Measurements from ENCODE around the gene H6PD. TPM values are rescaled to one million over a fixed set of nuclear protein-coding genes. Genes with fewer than 3 reads are reported as not detected.

H6PD gene
- polyA plus RNA-seq, 1 donor (not counting 4 experiments of a cell fraction or from before 2014, with no cell fraction given), result 3.3 TPM

GRCh38 chr1:9306006-9306405 is 71.4 kb downstream of the H6PD start:
- H3K9me3 ChIP-seq (ENCODE audit: control insufficient read depth, low read depth, low read length), result no peaks in the 10 kb centered on the region
- H3K9me1 ChIP-seq (ENCODE audit: control insufficient read depth, extremely low read depth, insufficient read depth, low read length), result peaks cover 6% of the 10 kb centered on the region
- no peak for DNase-seq (ENCODE audit: low read depth, low spot score)
- TF ChIP-seq CTCF (optimal IDR thresholded peaks at IDR 0.05 in 1 of 3, IDR thresholded peaks at IDR 0.05 in 1 of 3, conservative IDR thresholded peaks at IDR 0.05 in 1 of 3; ENCODE audit: extremely low read depth in 1 of 3, insufficient read depth in 2 of 3, low read length in 3 of 3), result no peak
- TF ChIP-seq EZH2 (IDR thresholded peaks at IDR 0.05; ENCODE audit: low read length), result no peak
- H3K36me3 ChIP-seq (ENCODE audit: control insufficient read depth in 2 of 2, extremely low read depth in 1 of 2, insufficient read depth in 2 of 2, low read length in 2 of 2), result peaks cover 3 to 10% of the 10 kb centered on the region in 2 experiments
- no peak overlapping the region for H3K27ac ChIP-seq (ENCODE audit: control insufficient read depth, insufficient read depth, low read length)
- no peak overlapping the region for H3K9ac ChIP-seq (ENCODE audit: control insufficient read depth, extremely low read depth, insufficient read depth, low read length)
- H3K27me3 ChIP-seq (ENCODE audit: control insufficient read depth, extremely low read depth, insufficient read depth, low read length), result no peaks in the 10 kb centered on the region
- dilution Hi-C loops (cut with MboI; ENCODE audit: extremely low pct_ligation_motif_present, low sequenced_read_pairs), result no loop called here
- H3K4me2 ChIP-seq (ENCODE audit: control insufficient read depth, extremely low read depth, insufficient read depth, low read depth, low read length), result no peak overlapping the region
- peaks cover 92% of the 10 kb centered on the region for H3K79me2 ChIP-seq (ENCODE audit: control insufficient read depth, insufficient read depth, low read length)
- no peak overlapping the region for H3K4me3 ChIP-seq (ENCODE audit: control insufficient read depth in 2 of 3, extremely low read depth in 1 of 3, insufficient read depth in 2 of 3, low read depth in 1 of 3, low read length in 3 of 3)
- peaks cover 14% of the 10 kb centered on the region for H4K20me1 ChIP-seq (ENCODE audit: control insufficient read depth, extremely low read depth, insufficient read depth, low read length)
- peaks cover 25% of the 10 kb centered on the region for H3K4me1 ChIP-seq (ENCODE audit: control insufficient read depth, extremely low read depth, insufficient read depth, low read length)
- no peak overlapping the region for H2AFZ ChIP-seq (ENCODE audit: control insufficient read depth, low read length)
- no peak for FAIRE-seq

GRCh38 chr1:9307303-9307702 is 72.7 kb downstream of the H6PD start:
- no peaks in the 10 kb centered on the region for H3K9me3 ChIP-seq (ENCODE audit: control insufficient read depth, low read depth, low read length)
- H3K36me3 ChIP-seq (ENCODE audit: control insufficient read depth in 2 of 2, extremely low read depth in 1 of 2, insufficient read depth in 2 of 2, low read length in 2 of 2), result peaks cover 3 to 13% of the 10 kb centered on the region in 2 experiments
- no peak overlapping the region for H3K4me3 ChIP-seq (ENCODE audit: control insufficient read depth in 2 of 3, extremely low read depth in 1 of 3, insufficient read depth in 2 of 3, low read depth in 1 of 3, low read length in 3 of 3)
- no peak overlapping the region for H3K27ac ChIP-seq (ENCODE audit: control insufficient read depth, insufficient read depth, low read length)
- H3K9ac ChIP-seq (ENCODE audit: control insufficient read depth, extremely low read depth, insufficient read depth, low read length), result no peak overlapping the region
- peaks cover 14% of the 10 kb centered on the region for H4K20me1 ChIP-seq (ENCODE audit: control insufficient read depth, extremely low read depth, insufficient read depth, low read length)
- peaks cover 91% of the 10 kb centered on the region for H3K79me2 ChIP-seq (ENCODE audit: control insufficient read depth, insufficient read depth, low read length)
- FAIRE-seq (no peak), DNase-seq (ENCODE audit: low read depth, low spot score) (no peak)
- no peak overlapping the region for H3K4me2 ChIP-seq (ENCODE audit: control insufficient read depth, extremely low read depth, insufficient read depth, low read depth, low read length)
- no peaks in the 10 kb centered on the region for H3K27me3 ChIP-seq (ENCODE audit: control insufficient read depth, extremely low read depth, insufficient read depth, low read length)
- TF ChIP-seq EZH2 (IDR thresholded peaks at IDR 0.05; ENCODE audit: low read length) (no peak), CTCF (optimal IDR thresholded peaks at IDR 0.05 in 1 of 3, IDR thresholded peaks at IDR 0.05 in 1 of 3, conservative IDR thresholded peaks at IDR 0.05 in 1 of 3; ENCODE audit: extremely low read depth in 1 of 3, insufficient read depth in 2 of 3, low read length in 3 of 3) (no peak)
- dilution Hi-C loops (cut with MboI; ENCODE audit: extremely low pct_ligation_motif_present, low sequenced_read_pairs), result no loop called here
- H2AFZ ChIP-seq (ENCODE audit: control insufficient read depth, low read length), result no peak overlapping the region
- peaks cover 6% of the 10 kb centered on the region for H3K9me1 ChIP-seq (ENCODE audit: control insufficient read depth, extremely low read depth, insufficient read depth, low read length)
- peaks cover 16% of the 10 kb centered on the region for H3K4me1 ChIP-seq (ENCODE audit: control insufficient read depth, extremely low read depth, insufficient read depth, low read length)

Data from keratinocyte (primary cell).